Measurements from ENCODE around the gene ZSCAN9. TPM values are rescaled to one million over a fixed set of nuclear protein-coding genes. Genes with fewer than 3 reads are reported as not detected.
A peak's percentile ranks its signal among the peaks of the same experiment; 100 is the strongest.

ZSCAN9 gene
- 10 to 100 TPM; 16.7 to 29.1 (median 24.3) TPM for polyA plus RNA-seq (ENCODE audit: insufficient read length in 10 of 10)
- long read RNA-seq, donor 1, partial matches to known transcripts, result 5 of 9 reads
- long read RNA-seq, donor 1, other reads (novel, unspliced or antisense), result 0 of 9 reads
- long read RNA-seq, donor 2, partial matches to known transcripts, result 0 of 5 reads
- long read RNA-seq, donor 2, other reads (novel, unspliced or antisense), result 0 of 5 reads
- long read RNA-seq, donor 3, result 0 reads
- long read RNA-seq, donor 4, partial matches to known transcripts, result 0 of 2 reads
- long read RNA-seq, donor 4, other reads (novel, unspliced or antisense), result 0 of 2 reads
- long read RNA-seq, donor 5, partial matches to known transcripts, result 0 of 5 reads
- long read RNA-seq, donor 5, other reads (novel, unspliced or antisense), result 0 of 5 reads
- long read RNA-seq, donor 6, transcript ZSCAN9-203 (3 exons, 757 nt), result major isoform, 6 of 14 reads
- long read RNA-seq, donor 6, partial matches to known transcripts, result 5 of 14 reads
- long read RNA-seq, donor 6, other reads (novel, unspliced or antisense), result 0 of 14 reads
- long read RNA-seq, donor 7, partial matches to known transcripts, result 0 of 4 reads
- long read RNA-seq, donor 7, other reads (novel, unspliced or antisense), result 0 of 4 reads
- long read RNA-seq, donor 8, partial matches to known transcripts, result 0 of 3 reads
- long read RNA-seq, donor 8, other reads (novel, unspliced or antisense), result 0 of 3 reads
- long read RNA-seq, donor 9, partial matches to known transcripts, result 0 of 1 reads
- long read RNA-seq, donor 9, other reads (novel, unspliced or antisense), result 0 of 1 reads

- peak; percentile 80 to 95 (median 89) for DNase-seq
Observed at GRCh38 chr6:28225056-28225834, at the start of gene ZSCAN9. Gene ZSCAN9 (plus strand): TSS chr6:28225275. CDS start chr6:28227085, 1,810 bp downstream.

- DNase-seq, result no peak
Observed at GRCh38 chr6:28176373-28176772, 48.7 kb upstream of the ZSCAN9 start.

- DNase-seq, result no peak
Observed at GRCh38 chr6:28182255-28182654, 42.8 kb upstream of the ZSCAN9 start.

- DNase-seq, result no peak
Observed at GRCh38 chr6:28188111-28188979, 36.7 kb upstream of the ZSCAN9 start.

GRCh38 chr6:28200020-28200419 is 25.1 kb upstream of the ZSCAN9 start:
- no peak for DNase-seq

GRCh38 chr6:28203201-28203600 is 21.9 kb upstream of the ZSCAN9 start:
- no peak for DNase-seq

- no peak for DNase-seq
Observed at GRCh38 chr6:28205879-28206278, 19.2 kb upstream of the ZSCAN9 start.

GRCh38 chr6:28206527-28206926 is 18.5 kb upstream of the ZSCAN9 start:
- DNase-seq, result no peak

- DNase-seq, result peak in 1 of 3 donors; percentile 43
Observed at GRCh38 chr6:28206928-28207509, 18.1 kb upstream of the ZSCAN9 start.

- DNase-seq, result peak in 1 of 3 donors; percentile 62
Observed at GRCh38 chr6:28207510-28208110, 17.5 kb upstream of the ZSCAN9 start.

- peak in 1 of 3 donors; percentile 53 for DNase-seq
Observed at GRCh38 chr6:28208111-28208659, 16.9 kb upstream of the ZSCAN9 start.

- peak in 1 of 3 donors; percentile 30 for DNase-seq
Observed at GRCh38 chr6:28209753-28210535, 15.1 kb upstream of the ZSCAN9 start.

GRCh38 chr6:28211840-28212509 is 13.1 kb upstream of the ZSCAN9 start:
- peak in 1 of 3 donors; percentile 27 for DNase-seq

GRCh38 chr6:28212510-28213212 is 12.4 kb upstream of the ZSCAN9 start:
- peak in 2 of 3 donors; percentile 32 to 64 for DNase-seq

GRCh38 chr6:28213213-28213523 is 11.9 kb upstream of the ZSCAN9 start:
- no peak for DNase-seq

GRCh38 chr6:28215425-28215824 is 9.7 kb upstream of the ZSCAN9 start:
- DNase-seq, result no peak

- DNase-seq, result no peak
Observed at GRCh38 chr6:28217890-28218289, 7.2 kb upstream of the ZSCAN9 start.

Data from muscle of back (tissue), 13 donors.